HG03575 (cell line): ENCODE data around the gene SSR4.

ENCODE experiments used
- ATAC-seq: cut with Tn5 transposase; IDR thresholded peaks from one replicate; pipeline ENCODE4 v1.9.1; 2021; ENCODE audit not compliant: unreplicated experiment, insufficient number of reproducible peaks, low FRiP score; ENCODE audit errors: extremely low read depth

The SSR4 gene

GRCh38 chrX:153778684-153779101 is 15.8 kb upstream of the SSR4 start:
- no peak for ATAC-seq

GRCh38 chrX:153779891-153780677 is 14.4 kb upstream of the SSR4 start:
- ATAC-seq: no peak

GRCh38 chrX:153780678-153781427 is 13.6 kb upstream of the SSR4 start, which contains the start of gene SRPK3:
TSS of gene SRPK3 (plus strand) at chrX:153781041. CDS start at chrX:153781087, 46 bp downstream.
- no peak for ATAC-seq

GRCh38 chrX:153781428-153782047 is 12.9 kb upstream of the SSR4 start:
- ATAC-seq: no peak

DNA sequence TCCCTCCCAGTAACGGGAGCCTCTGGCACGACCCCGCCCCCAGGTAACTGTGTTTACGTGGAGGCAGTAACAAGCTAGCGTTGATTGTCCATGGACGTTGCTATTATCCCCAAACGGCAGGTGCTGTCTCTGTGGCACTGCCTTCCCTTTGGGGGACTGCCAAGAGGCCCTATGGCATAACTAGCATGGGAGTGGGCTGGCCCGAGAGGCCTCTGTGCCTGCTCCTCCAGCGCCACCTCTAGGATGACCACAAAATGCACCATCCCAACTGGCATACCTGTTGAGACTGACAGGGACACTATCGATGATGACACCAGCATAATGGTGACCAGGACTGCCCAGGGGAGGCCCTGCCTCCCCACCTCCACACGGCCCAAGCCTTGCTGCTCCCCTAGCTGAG is 12.2 kb upstream of the SSR4 start:
- ATAC-seq: no peak

- ATAC-seq: no peak
These were observed 11.6 kb upstream of the SSR4 start for GRCh38 chrX:153782871-153783270.

DNA sequence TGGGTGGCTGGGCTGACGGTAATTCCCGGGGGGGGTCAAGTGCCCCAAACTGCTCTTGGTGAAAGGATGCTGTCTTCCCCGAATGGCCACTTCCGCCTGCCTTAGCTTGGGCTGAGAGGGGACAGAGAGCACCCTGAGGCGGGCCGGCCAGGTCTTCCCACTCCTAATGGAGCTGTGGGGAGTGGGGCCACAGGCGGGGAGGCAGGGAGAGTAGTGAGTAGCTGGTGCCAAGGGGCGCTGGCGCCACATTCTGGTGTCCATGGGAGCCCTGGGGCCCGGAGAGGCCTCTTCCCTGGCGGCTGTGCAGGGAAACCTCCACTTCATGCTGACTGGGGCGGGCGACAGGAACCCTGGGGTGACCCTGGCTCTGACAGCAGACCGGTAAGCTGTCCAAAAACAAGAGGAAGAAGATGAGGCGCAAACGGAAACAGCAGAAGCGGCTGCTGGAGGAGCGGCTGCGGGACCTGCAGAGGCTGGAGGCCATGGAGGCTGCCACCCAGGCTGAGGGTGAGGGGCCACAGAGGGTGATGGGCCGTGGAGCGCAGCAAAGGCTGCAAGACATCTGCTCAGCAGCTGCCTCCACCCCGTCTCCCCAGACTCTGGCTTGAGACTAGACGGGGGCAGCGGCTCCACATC is 11.0 kb upstream of the SSR4 start:
- ATAC-seq: no peak

DNA sequence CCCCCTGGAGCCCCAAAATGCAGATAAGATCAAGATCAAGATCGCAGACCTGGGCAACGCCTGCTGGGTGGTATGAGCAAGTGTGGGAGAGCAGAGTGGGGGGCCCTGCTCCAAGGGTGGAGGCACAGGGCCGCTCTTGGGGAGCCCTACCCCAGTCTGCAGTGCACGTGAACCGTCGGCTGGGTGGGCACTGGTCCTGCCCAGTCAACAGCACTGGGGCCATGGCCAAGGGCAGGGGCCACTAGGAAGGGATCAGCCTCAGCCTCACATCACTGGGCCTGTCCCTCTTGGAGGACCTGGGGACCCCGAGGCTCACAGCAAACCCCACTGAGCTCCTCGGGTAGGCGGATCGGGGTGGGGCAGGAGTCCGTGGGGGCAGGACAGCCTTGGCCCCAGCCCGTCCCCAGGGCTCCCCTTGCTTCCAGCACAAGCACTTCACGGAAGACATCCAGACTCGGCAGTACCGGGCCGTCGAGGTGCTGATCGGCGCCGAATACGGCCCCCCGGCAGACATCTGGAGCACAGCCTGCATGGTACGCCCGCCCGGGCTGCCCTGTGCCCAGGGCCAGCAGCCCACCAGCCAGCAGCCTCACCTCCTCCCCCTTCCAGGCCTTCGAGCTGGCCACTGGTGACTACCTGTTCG is 10.0 kb upstream of the SSR4 start:
- no peak for ATAC-seq

DNA sequence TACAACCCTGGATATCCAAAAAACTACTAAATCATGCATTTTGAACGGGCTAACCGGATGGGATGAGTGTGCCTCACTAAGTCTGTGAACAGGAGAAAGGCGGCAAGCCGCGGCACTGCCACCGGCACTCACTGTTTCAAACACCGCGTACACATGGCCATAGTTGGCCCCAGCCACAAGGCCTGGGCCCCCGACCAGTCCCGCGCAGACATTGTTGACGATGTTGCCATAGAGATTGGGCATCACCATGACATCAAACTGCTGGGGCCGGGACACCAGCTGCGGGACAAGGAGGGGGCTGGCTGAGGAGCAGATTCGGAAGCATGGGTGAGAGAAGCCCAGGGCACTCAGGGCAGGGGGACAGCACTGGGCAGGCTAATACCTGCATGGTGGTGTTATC is 7.8 kb upstream of the SSR4 start:
- ATAC-seq: no peak

DNA sequence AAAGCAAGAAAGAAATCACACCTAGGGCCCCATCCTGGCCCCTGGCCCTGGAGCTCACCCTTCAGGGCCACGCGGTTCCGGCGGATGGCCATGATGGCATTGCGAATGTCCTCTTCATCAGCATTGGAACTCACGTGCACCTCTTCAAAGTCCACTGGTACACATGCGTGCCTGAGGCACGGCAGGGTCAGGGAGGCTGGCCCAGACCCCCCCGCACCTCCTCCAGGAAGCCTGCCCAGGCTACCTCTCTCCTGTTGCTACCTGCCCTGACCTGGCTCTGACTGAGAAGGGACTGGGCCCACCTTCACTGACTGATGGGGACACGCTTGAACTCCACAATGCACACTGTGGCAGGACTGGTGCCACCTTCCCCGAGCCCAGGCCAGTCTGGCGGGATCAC is 4.8 kb upstream of the SSR4 start:
- no peak for ATAC-seq

GRCh38 chrX:153791104-153791852 is 3.2 kb upstream of the SSR4 start:
- ATAC-seq: no peak

GRCh38 chrX:153792368-153792767 is 2.1 kb upstream of the SSR4 start:
- ATAC-seq: no peak

DNA sequence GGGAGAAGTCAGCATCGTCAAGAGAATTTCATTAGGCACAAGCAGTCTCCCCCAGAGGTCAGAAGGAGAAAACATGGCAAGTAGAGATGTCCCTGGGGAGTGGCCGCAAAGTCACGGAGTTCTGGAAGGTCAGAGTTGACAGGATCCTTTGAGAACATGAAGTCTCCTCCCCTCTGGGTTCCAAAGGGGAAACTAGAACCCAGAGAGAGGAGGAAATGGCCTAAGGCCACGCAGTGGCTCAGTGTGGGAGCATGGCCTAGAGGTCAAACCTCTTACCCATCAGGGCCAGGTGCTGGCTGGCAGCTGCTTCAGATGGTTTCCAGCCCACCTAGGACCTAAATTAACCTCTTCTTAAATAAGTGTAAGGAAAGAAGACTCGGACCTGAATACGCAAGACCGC is 1.2 kb upstream of the SSR4 start:
- no peak for ATAC-seq

DNA sequence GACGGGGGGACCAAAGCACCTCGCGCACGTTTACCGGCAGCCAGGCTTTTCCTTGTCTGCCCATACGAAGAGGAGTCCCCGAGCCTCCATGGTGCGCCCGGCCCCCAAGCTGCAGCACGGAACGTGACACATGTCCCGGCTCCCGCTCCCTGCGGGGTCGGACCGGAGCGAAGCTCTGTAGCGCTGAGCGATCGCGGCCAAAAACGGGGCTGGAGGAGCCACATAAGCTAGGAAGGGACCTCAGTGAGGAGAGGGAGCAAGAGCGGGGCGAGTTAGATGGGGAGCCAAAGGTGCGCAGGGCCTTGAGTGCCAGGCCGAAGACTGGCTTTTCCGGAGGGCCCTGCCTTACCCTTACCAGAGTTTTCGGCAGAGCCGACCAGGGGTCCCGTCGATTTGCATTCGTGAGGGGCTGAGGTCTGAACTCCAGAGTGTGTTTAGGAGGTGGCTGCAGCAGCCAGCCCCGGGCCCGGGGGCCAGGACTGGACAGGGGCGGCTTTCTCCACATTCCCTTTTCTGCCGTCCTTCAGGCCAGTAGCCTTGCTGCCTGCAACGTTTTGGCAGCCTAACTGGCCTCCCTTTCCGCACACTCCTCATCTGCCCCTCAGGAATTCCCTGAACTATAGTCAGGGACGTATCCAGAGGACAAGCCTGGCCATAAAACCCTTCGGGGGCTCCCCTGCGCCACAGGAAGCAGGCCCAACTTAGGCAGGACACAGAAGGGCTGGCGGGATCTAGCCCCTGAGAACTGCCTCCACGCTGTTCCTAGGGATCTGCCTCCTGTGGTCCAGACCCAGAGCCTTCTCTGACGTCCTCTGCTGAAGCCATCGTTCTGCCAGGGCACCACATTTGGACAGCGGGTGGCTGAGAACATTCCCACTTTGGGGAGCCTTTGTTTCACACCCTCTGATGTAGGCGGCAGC is 689 bp downstream of the SSR4 start:
- ATAC-seq: no peak

GRCh38 chrX:153797415-153798015 is 3.0 kb downstream of the SSR4 start:
- ATAC-seq: no peak

DNA sequence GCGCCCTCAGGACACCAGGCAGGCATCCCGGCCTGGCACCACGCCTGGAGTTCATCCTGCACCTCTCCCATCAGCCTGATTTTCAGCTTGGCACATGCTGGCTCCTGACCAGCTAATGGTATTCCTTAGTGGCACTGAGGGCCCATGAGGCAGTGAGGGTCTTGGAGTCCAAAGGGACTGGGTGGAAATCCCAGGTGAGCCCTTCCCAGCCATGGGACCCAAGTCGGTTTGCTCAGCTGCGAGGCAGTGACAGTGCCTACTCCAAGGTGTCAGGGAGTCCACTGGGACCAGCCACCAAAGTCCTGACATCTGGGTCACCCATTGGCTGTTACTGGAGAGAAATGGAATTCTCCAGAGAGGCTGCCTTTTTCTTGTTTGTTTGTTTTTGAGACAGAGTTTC is 4.9 kb downstream of the SSR4 start:
- ATAC-seq: no peak

GRCh38 chrX:153800177-153800722 is 5.8 kb downstream of the SSR4 start:
- ATAC-seq: no peak
